Stomach (tissue), 4 donors: Measurements from ENCODE around the gene WDR76.

Experiments used
- POLR2A ChIP-seq, 4 donors: fragments of 450-650 bp; IDR thresholded peaks; one replicate each; pipeline ENCODE4 v1.6.1; 2016; ENCODE audit warnings: antibody characterized with exemption in 4 of 4, control low read depth in 2 of 4, mild to moderate bottlenecking in 1 of 4, moderate library complexity in 1 of 4
- POLR2AphosphoS5 ChIP-seq, 3 donors: sonication (generic); formaldehyde crosslinking; IDR thresholded peaks; one replicate each; pipeline ENCODE4 v1.6.1; 2016; ENCODE audit warnings: antibody characterized with exemption in 3 of 3
- TF ChIP-seq, protein P1 (sequence below), 7 experiments: fragments of 450-650 bp in 4 of 7; fragments of 200-600 bp in 3 of 7; sonication (generic) in 3 of 7; IDR thresholded peaks; one replicate each; pipeline ENCODE4 v1.5.1; 2016 to 2019; ENCODE audit warnings: antibody characterized with exemption in 7 of 7, control low read depth in 2 of 7, mild to moderate bottlenecking in 1 of 7

DNA sequence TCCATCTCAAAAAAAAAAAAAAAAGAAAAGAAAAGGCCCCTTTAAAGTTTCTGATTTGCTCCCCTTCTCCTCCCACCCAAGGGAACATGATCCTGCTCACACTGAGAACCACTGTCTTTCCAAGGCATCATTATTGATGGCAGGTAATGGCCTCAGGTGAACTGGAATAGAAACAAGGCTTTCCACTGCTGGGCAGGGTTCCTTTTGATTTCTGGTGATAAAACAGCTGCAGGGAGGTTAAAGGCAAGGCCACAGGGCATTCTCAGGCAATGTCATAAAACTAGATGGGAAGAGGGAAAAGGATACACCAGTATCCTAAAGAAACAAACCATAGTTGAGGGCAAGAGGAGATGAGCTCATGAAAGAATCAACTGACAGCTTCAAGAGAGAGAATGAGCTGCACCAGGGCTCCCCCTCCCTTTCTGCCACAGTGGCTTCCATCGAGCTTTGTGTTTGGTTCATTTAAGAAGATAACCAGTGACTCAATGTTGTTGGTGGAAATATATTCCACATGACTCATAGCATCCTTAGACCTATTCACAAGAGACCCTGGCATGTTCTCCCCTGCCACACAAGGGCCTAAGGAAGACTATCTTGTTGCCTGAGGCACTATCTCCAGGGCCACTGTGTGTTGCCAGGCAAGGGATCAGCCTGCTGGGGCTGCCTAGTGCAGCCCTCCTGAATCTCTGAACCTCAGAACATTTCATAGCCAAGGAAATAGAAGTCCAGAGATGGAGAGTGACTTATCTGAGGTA, 86.4 kb downstream of the WDR76 start:
- TF ChIP-seq, protein P1, sequence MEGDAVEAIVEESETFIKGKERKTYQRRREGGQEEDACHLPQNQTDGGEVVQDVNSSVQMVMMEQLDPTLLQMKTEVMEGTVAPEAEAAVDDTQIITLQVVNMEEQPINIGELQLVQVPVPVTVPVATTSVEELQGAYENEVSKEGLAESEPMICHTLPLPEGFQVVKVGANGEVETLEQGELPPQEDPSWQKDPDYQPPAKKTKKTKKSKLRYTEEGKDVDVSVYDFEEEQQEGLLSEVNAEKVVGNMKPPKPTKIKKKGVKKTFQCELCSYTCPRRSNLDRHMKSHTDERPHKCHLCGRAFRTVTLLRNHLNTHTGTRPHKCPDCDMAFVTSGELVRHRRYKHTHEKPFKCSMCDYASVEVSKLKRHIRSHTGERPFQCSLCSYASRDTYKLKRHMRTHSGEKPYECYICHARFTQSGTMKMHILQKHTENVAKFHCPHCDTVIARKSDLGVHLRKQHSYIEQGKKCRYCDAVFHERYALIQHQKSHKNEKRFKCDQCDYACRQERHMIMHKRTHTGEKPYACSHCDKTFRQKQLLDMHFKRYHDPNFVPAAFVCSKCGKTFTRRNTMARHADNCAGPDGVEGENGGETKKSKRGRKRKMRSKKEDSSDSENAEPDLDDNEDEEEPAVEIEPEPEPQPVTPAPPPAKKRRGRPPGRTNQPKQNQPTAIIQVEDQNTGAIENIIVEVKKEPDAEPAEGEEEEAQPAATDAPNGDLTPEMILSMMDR (IDR thresholded peaks at IDR 0.05), result no peak
- TF ChIP-seq POLR2A (IDR thresholded peaks at IDR 0.05) (no peak), POLR2AphosphoS5 (IDR thresholded peaks at IDR 0.05) (no peak)
